DND-41 (cell line): Measurements from ENCODE around the gene PERCC1.

Experiments
- ATAC-seq: fragments of 200-7000 bp; cut with Tn5 transposase; 3 replicates; pipeline ENCODE4 v1.9.1; 2021; ENCODE audit warnings: low read depth; ENCODE audit not compliant: insufficient read depth
- DNase-seq: peaks from one replicate; pipeline ENCODE4 v3.0.0-alpha.2; 2020
- H2AFZ ChIP-seq: 2 replicates; pipeline ENCODE4 v1.6.0; 2012; ENCODE audit warnings: low read depth, low read length
- H3K27ac ChIP-seq: 2 replicates; pipeline ENCODE4 v1.5.1; 2012; ENCODE audit warnings: low read length, inconsistent platforms
- H3K27me3 ChIP-seq: fragments of 200-600 bp; sonication (generic); 2 replicates; pipeline ENCODE4 v1.6.0; 2012; ENCODE audit warnings: low read length, mild to moderate bottlenecking, inconsistent platforms; ENCODE audit not compliant: insufficient read depth, poor library complexity
- H3K36me3 ChIP-seq: 2 replicates; pipeline ENCODE4 v1.5.1; 2012; ENCODE audit warnings: low read length, inconsistent platforms; ENCODE audit not compliant: insufficient read depth
- H3K4me1 ChIP-seq: 2 replicates; pipeline ENCODE4 v1.5.1; 2012; ENCODE audit warnings: mild to moderate bottlenecking, low read length; ENCODE audit not compliant: insufficient read depth
- H3K4me2 ChIP-seq: 2 replicates; pipeline ENCODE4 v1.6.0; 2012; ENCODE audit warnings: mild to moderate bottlenecking, moderate library complexity, low read length, inconsistent platforms; ENCODE audit not compliant: insufficient read depth
- H3K4me3 ChIP-seq, 2 experiments: fragments of 200-600 bp in 1 of 2; shearing (Covaris generic) in 1 of 2; 2 replicates each; pipeline ENCODE4 v1.5.1; 2012 to 2016; ENCODE audit warnings: inconsistent platforms in 2 of 2, low read length in 2 of 2, mild to moderate bottlenecking in 2 of 2, low read depth in 1 of 2, moderate library complexity in 1 of 2
- H3K79me2 ChIP-seq: 2 replicates; pipeline ENCODE4 v1.6.0; 2012; ENCODE audit warnings: low read length, inconsistent platforms; ENCODE audit not compliant: insufficient read depth
- H3K9ac ChIP-seq: 2 replicates; pipeline ENCODE4 v1.6.0; 2012; ENCODE audit warnings: low read depth, mild to moderate bottlenecking, inconsistent platforms, low read length, moderate library complexity
- H3K9me3 ChIP-seq: 2 replicates; pipeline ENCODE4 v1.5.1; 2012; ENCODE audit warnings: low read length, moderate library complexity, mild to moderate bottlenecking, inconsistent platforms; ENCODE audit not compliant: insufficient read depth, severe bottlenecking
- H4K20me1 ChIP-seq: 2 replicates; pipeline ENCODE4 v1.6.0; 2012; ENCODE audit warnings: low read length; ENCODE audit not compliant: insufficient read depth
- CTCF ChIP-seq: IDR thresholded peaks from 2 replicates; pipeline ENCODE4 v1.5.1; 2012; ENCODE audit warnings: borderline replicate concordance, low read length, moderate library complexity, mild to moderate bottlenecking; ENCODE audit not compliant: poor library complexity, severe bottlenecking; ENCODE audit errors: extremely low read depth
- EZH2 ChIP-seq: IDR thresholded peaks from 3 replicates; pipeline ENCODE4 v1.6.1; 2012; ENCODE audit warnings: borderline replicate concordance, low read depth, mild to moderate bottlenecking, moderate library complexity, low read length, inconsistent platforms; ENCODE audit not compliant: severe bottlenecking

PERCC1 gene

GRCh38 chr16:1398351-1398750, 32.5 kb upstream of the PERCC1 start:
- Histone ChIP-seq H3K4me1 (no peaks in the 10 kb centered on the region), H3K27ac (no peak overlapping the region), H2AFZ (no peak overlapping the region), H3K79me2 (peaks cover 4% of the 10 kb centered on the region; the same call in 1 of the 2 replicates), H3K36me3 (peaks cover 53% of the 10 kb centered on the region), H3K27me3 (no peaks in the 10 kb centered on the region), H4K20me1 (peaks cover 8% of the 10 kb centered on the region), H3K9me3 (no peaks in the 10 kb centered on the region), H3K9ac (no peak overlapping the region), H3K4me3 (no peak overlapping the region), H3K4me2 (no peak overlapping the region)
- TF ChIP-seq EZH2 = no peak
- no peak for TF ChIP-seq CTCF
- DNase-seq (no peak), ATAC-seq (no peak)

DNA sequence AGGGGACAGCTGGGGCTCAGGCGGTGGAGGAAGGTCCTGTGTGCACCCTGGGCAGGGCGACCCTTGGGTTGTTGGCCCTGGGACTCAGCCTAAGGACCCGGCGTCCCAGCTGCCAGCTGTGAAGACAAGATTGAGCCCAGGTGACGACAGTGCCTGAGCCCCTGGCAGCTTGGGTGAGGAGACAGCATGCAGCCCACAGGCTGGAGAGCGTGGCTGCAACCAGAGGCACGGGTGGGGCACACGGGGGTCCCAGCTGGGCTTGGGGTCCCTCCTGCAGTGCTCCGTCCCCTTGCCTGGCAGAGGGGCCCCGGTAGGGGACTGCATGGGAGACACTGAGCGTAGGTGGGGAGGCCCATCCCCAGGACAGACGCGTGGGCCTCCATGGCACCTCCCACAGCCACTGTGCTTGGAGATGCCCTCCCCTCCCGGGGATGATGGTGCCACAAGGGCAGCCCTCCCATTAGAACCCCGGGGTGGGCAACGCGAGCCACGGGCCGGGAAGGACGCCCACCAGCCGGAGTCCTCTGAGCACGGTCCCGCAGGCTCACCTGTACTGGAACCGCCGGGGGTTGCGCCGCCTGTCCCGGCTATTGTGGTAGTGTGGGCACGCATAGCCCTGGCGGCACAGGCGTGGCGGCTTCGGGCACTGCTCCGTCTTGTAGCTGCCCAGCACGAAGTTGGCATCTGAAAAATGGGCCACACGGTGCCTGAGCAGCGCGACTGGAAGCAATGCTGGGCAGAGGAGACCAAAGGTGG, 31.9 kb upstream of the PERCC1 start:
- peaks cover 53% of the 10 kb centered on the region for H3K36me3 ChIP-seq
- H3K27ac ChIP-seq = no peak overlapping the region
- H3K4me1 ChIP-seq = no peaks in the 10 kb centered on the region
- peaks cover 10% of the 10 kb centered on the region; the same call in 1 of the 2 replicates for H3K79me2 ChIP-seq
- no peak overlapping the region for H3K4me3 ChIP-seq
- no peak for ATAC-seq
- H4K20me1 ChIP-seq = peaks cover 15% of the 10 kb centered on the region
- DNase-seq = no peak
- H3K4me2 ChIP-seq = no peak overlapping the region
- H3K27me3 ChIP-seq = no peaks in the 10 kb centered on the region
- H3K9me3 ChIP-seq = no peaks in the 10 kb centered on the region
- no peak overlapping the region for H3K9ac ChIP-seq
- TF ChIP-seq EZH2 = no peak
- no peak for TF ChIP-seq CTCF
- no peak overlapping the region for H2AFZ ChIP-seq

DNA sequence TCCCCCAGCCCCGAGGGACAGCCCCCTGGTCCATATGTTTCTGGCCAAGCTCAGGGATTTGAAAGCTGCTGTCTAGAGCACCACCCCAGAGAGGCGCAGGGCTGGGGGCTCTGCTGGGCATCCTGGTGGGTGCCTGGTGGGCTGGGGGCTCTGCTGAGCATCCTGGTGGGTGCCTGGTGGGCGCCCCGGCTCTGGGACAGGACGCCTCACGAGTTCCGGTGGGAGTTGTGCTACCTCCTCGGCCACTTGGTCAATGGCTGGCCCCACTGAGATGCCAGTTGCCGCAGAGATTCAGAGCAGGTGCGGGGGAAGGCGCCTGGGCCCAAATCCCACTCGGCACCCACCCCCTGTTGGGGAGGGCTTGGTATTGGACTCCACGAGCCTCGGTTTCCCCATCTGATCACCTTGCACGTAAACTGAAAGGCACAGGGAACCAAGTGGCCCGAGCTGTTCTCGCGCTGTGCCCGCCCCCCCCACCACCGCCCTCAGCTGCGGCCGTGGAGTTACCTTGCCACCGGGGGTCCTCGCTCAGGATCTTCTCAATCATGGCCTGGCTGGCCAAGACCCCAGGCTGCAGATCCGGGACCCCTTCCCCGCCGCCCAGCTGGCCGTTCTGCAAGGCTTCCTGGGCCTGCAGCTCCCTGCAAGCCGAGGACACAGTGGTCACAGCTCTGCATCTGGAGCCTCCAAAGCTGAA, 29.7 kb upstream of the PERCC1 start:
- Histone ChIP-seq H3K9me3 (no peaks in the 10 kb centered on the region), H3K4me2 (no peak overlapping the region), H3K4me3 (no peak overlapping the region), H3K27ac (no peak overlapping the region), H3K9ac (no peak overlapping the region), H3K4me1 (no peaks in the 10 kb centered on the region), H4K20me1 (peaks cover 28% of the 10 kb centered on the region), H2AFZ (no peak overlapping the region), H3K27me3 (no peaks in the 10 kb centered on the region), H3K79me2 (peaks cover 30% of the 10 kb centered on the region), H3K36me3 (peaks cover 58% of the 10 kb centered on the region)
- ATAC-seq (no peak), DNase-seq (no peak)
- TF ChIP-seq CTCF (no peak), EZH2 (no peak)
